K562 (cell line): ENCODE measurements around the gene MAPKAPK2. TPM values are rescaled to one million over a fixed set of nuclear protein-coding genes. Genes with fewer than 3 reads are reported as not detected.

Source experiments
- ATAC-seq: fragments of 200-7000 bp; cut with Tn5 transposase; 3 replicates; pipeline ENCODE4 v1.9.1; 2020; ENCODE audit warnings: moderate library complexity
- BruUV-seq: library from RNA; stranded (reverse); fragments of 400-500 nt; replicated peaks from 2 replicates; lab custom pipeline; 2021; lab: Mats Ljungman, UMichigan
- CTCF ChIA-PET: fragments of 300-600 bp; formaldehyde crosslinking; extraction: SDS; loops from one replicate; lab custom pipeline; 2021; ENCODE audit warnings: low intra/inter-chr PET ratio; lab: Yijun Ruan, JAX
- POLR2A ChIA-PET: fragments of 300-600, 350-650 bp; sonication (Branson Sonifier 250); formaldehyde crosslinking; extraction: SDS; loops from one replicate; lab custom pipeline; 2021; ENCODE audit warnings: antibody characterized with exemption, inconsistent platforms; lab: Yijun Ruan, JAX
- DNase-seq, 4 experiments: peaks; one replicate each; pipeline versions ENCODE4 v3.0.0 to v3.0.0-alpha.2; 2011 to 2018; ENCODE audit warnings: low spot score in 3 of 4, mixed read lengths in 3 of 4; ENCODE audit errors: extremely low read depth in 1 of 4
- FAIRE-seq: peaks from 2 replicates; lab custom pipeline; 2011; peaks lifted over from hg19 to GRCh38; lab: Jason Lieb, UNC
- H2AFZ ChIP-seq: 2 replicates; pipeline ENCODE4 v1.6.0; 2011; ENCODE audit warnings: low read depth, low read length, control low read depth, inconsistent platforms
- H3K27ac ChIP-seq: fragments of 200-600 bp; 3 replicates; pipeline ENCODE4 v1.8.0; 2011; ENCODE audit warnings: low read depth, mild to moderate bottlenecking, control low read depth, inconsistent platforms, low read length, moderate library complexity, mixed read lengths; ENCODE audit errors: extremely low read depth
- H3K27me3 ChIP-seq, 2 experiments: fragments of 300-600 bp in 1 of 2; 2 replicates in 1 of 2; 3 replicates in 1 of 2; pipeline versions ENCODE4 v1.6.0 to v1.8.0; 2011; ENCODE audit warnings: inconsistent platforms in 2 of 2, low read length in 2 of 2, mild to moderate bottlenecking in 1 of 2, mixed read lengths in 1 of 2, moderate library complexity in 1 of 2; ENCODE audit not compliant: control insufficient read depth in 2 of 2, insufficient read depth in 2 of 2
- H3K36me3 ChIP-seq: fragments of 300-600 bp; 3 replicates; pipeline ENCODE4 v1.8.0; 2011; ENCODE audit warnings: mild to moderate bottlenecking, low read length, inconsistent platforms; ENCODE audit not compliant: control insufficient read depth, insufficient read depth
- H3K4me1 ChIP-seq, 2 experiments: fragments of 200-600 bp in 1 of 2; replicated peaks in 1 of 2; 2 replicates in 1 of 2; 3 replicates in 1 of 2; pipeline versions ENCODE4 v1.5.1 to v1.8.0; 2011; ENCODE audit warnings: inconsistent platforms in 2 of 2, low read length in 2 of 2, mild to moderate bottlenecking in 1 of 2, mixed read lengths in 1 of 2, moderate library complexity in 1 of 2; ENCODE audit not compliant: control insufficient read depth in 2 of 2, insufficient read depth in 2 of 2
- H3K4me2 ChIP-seq: 2 replicates; pipeline ENCODE4 v1.6.1; 2011; ENCODE audit warnings: low read length, control low read depth, inconsistent platforms, mixed read lengths; ENCODE audit not compliant: insufficient read depth
- H3K4me3 ChIP-seq: fragments of 200-600 bp; sonication (generic), shearing (Covaris generic); 2 replicates; pipeline ENCODE4 v1.5.1; 2016; ENCODE audit warnings: control low read depth, inconsistent platforms
- H3K79me2 ChIP-seq: fragments of 200-600 bp; 3 replicates; pipeline ENCODE4 v1.8.0; 2011; ENCODE audit warnings: low read length, inconsistent platforms; ENCODE audit not compliant: control insufficient read depth, insufficient read depth
- H3K9ac ChIP-seq, 2 experiments: 2 replicates each; pipeline versions ENCODE4 v1.6.0 to v1.6.1; 2011; ENCODE audit warnings: low read depth in 2 of 2, low read length in 2 of 2, control low read depth in 1 of 2, inconsistent platforms in 1 of 2, mild to moderate bottlenecking in 1 of 2, mixed read lengths in 1 of 2; ENCODE audit not compliant: insufficient read depth in 1 of 2
- H3K9me1 ChIP-seq: one replicate; pipeline ENCODE4 v1.6.0; 2011; ENCODE audit warnings: inconsistent platforms, mild to moderate bottlenecking, low read length, moderate library complexity; ENCODE audit not compliant: control insufficient read depth, insufficient read depth
- H3K9me3 ChIP-seq: replicated peaks from 2 replicates; pipeline ENCODE4 v1.5.1; 2011; ENCODE audit warnings: low read depth, low read length, inconsistent platforms; ENCODE audit not compliant: control insufficient read depth, insufficient read depth
- H4K20me1 ChIP-seq: replicated peaks from 2 replicates; pipeline ENCODE4 v1.6.1; 2011; ENCODE audit warnings: low read length, inconsistent platforms, mixed read lengths; ENCODE audit not compliant: control insufficient read depth, insufficient read depth
- HEY1 ChIP-seq: fragments of 250-450 bp; sonication (Bioruptor Pico); IDR thresholded peaks from 2 replicates; pipeline ENCODE4 v1.5.0; 2020; ENCODE audit warnings: mild to moderate bottlenecking, moderate library complexity, borderline replicate concordance
- MBD2 ChIP-seq: sonication (generic); IDR thresholded peaks from 2 replicates; pipeline ENCODE4 v1.6.1; 2016; ENCODE audit warnings: low read depth, borderline replicate concordance
- MEIS2 ChIP-seq: fragments of 450-650 bp; IDR thresholded peaks from 2 replicates; pipeline ENCODE4 v1.6.1; 2014; ENCODE audit warnings: mild to moderate bottlenecking; ENCODE audit not compliant: partially characterized antibody
- SRF ChIP-seq, 2 experiments: fragments of 250-450, 450-650 bp in 1 of 2; sonication (Bioruptor Pico) in 1 of 2; sonication (generic) in 1 of 2; formaldehyde crosslinking; IDR thresholded peaks; 2 replicates each; pipeline versions ENCODE4 v1.5.0 to v1.5.1; 2020 to 2022; ENCODE audit warnings: mild to moderate bottlenecking in 1 of 2, missing genetic modification reagents in 1 of 2
- TEAD4 ChIP-seq, 2 experiments: sonication (generic) in 1 of 2; formaldehyde crosslinking in 1 of 2; IDR thresholded peaks; 2 replicates each; pipeline versions ENCODE4 v1.6.1 to v1.8.0; 2012 to 2022; ENCODE audit warnings: borderline replicate concordance in 1 of 2, inconsistent platforms in 1 of 2, low read length in 1 of 2, mild to moderate bottlenecking in 1 of 2, missing genetic modification reagents in 1 of 2
- ZBTB49 ChIP-seq: sonication (generic); formaldehyde crosslinking; IDR thresholded peaks from 2 replicates; pipeline ENCODE4 v1.8.0; 2022; ENCODE audit warnings: missing genetic modification reagents, mild to moderate bottlenecking, borderline replicate concordance
- ZC3H11A ChIP-seq: IDR thresholded peaks from 2 replicates; pipeline ENCODE4 v1.6.1; 2012; ENCODE audit warnings: low read depth, low read length, improper control_type of control experiment
- ZFP30 ChIP-seq: fragments of 250-450 bp; sonication (Bioruptor Pico); IDR thresholded peaks from 2 replicates; pipeline ENCODE4 v1.8.0; 2022; ENCODE audit warnings: moderate library complexity, mild to moderate bottlenecking, inconsistent platforms, borderline replicate concordance
- ZNF444 ChIP-seq: fragments of 250-450 bp; sonication (Bioruptor Pico); IDR thresholded peaks from 2 replicates; pipeline ENCODE4 v1.4.0; 2020; ENCODE audit warnings: mild to moderate bottlenecking, moderate library complexity
- WGBS: fragments of 100-300 bp; shearing (Covaris generic); methylation state at CpG from one replicate; pipeline ENCODE4 v1.1.6; 2016; ENCODE audit warnings: low coverage, mixed read lengths; ENCODE audit not compliant: insufficient coverage; ENCODE audit errors: missing lambda C conversion rate; 5-methylcytosine and 5-hydroxymethylcytosine counted together
- in situ Hi-C: fragments of 300-500 bp; cut with MboI; formaldehyde crosslinking; loops from 4 replicates; pipeline ENCODE4 v1.15.0; 2018; ENCODE audit warnings: inconsistent platforms, mixed read lengths
- intact Hi-C: fragments of 100-400 bp; cut with micrococcal nuclease; formaldehyde crosslinking; loops from 2 replicates; pipeline ENCODE4 v1.14.2; 2022
- polyA plus RNA-seq, 8 experiments: library from polyadenylated mRNA; depleted of rRNA in 4 of 8; stranded (reverse) in 5 of 8; unstranded in 3 of 8; fragments of >200 nt; fragmentation: Nextera tagmentation in 2 of 8; fragmentation: Illumina TruSeq in 1 of 8; extraction: Ambion mirVana in 2 of 8; extraction: Trizol in 1 of 8; gene quantifications; 2 replicates each; pipeline versions ENCODE4 v1.2.1 to v1.2.3, GENCODE V29; 2011 to 2014; ENCODE audit warnings: inconsistent platforms in 1 of 8, missing spikeins in 1 of 8
- total RNA-seq, 7 experiments: library from RNA; depleted of rRNA in 6 of 7; stranded (reverse); fragments of >200 nt in 6 of 7; fragmentation: Illumina TruSeq in 2 of 7; extraction: Trizol in 2 of 7; gene quantifications; 2 replicates each; pipeline versions ENCODE4 v1.2.1 to v1.2.3, GENCODE V29; 2011 to 2021; ENCODE audit warnings: low replicate concordance in 1 of 7

The MAPKAPK2 gene
- total and polyA plus RNA-seq, 9 of the 15 experiments (the other 6 are each of a cell fraction or from before 2014, with no cell fraction given), result 0.63 to 94.2 (median 52.1) TPM

GRCh38 chr1:206768472-206769303 is 84.0 kb downstream of the MAPKAPK2 start (continued):
- TF ChIP-seq ZC3H11A (no peak), HEY1 (CRISPR knock-in tag) (no peak), MEIS2 (peak; percentile 32)

DNA sequence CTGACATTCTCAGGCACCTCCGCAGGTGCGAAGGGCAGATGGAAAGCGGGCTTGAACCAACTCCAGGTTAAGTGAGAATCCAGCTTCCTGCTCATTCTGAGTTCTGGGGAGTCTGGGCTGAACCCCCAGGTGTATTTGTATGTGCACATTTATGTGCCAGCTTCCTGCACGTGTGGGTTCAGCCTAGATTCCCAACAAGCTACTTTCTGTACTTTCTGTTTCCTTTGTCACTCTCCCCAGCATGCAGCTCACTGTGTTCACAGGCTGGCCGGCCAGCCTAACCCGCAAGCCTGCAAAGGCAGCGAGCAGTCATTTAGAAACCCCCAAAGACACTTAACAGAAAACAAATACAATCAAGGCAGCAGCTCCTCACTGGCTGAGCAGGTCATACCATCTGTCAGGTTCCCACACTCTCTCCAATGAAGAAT is 84.6 kb downstream of the MAPKAPK2 start:
- TF ChIP-seq TEAD4 (IDR thresholded peaks at IDR 0.05; ENCODE audit: low read length) (no peak), TEAD4 (CRISPR knock-in tag; IDR thresholded peaks at IDR 0.05; ENCODE audit: borderline replicate concordance) (no peak), SRF (CRISPR knock-in tag; IDR thresholded peaks at IDR 0.05) (no peak), ZBTB49 (CRISPR knock-in tag) (no peak), ZFP30 (no peak), ZNF444 (CRISPR knock-in tag) (no peak), MBD2 (no peak)
- ChIA-PET CTCF (no interaction called here), POLR2A (interaction anchor here (0.5 to 1.6 kb wide), 4 partner anchors 8 to 97 kb away, joined by 3 to 5 read pairs (median 4); no protein-coding TSS in a partner anchor)
- H3K79me2 ChIP-seq, result no peaks in the 10 kb centered on the region
- intact Hi-C loops (no loop called here), in situ Hi-C loops (no loop called here)
- H3K9me1 ChIP-seq, result no peaks in the 10 kb centered on the region
- 31% methylated on average over 7 of the region's 7 CpGs for WGBS
- H3K27ac ChIP-seq, result no peak overlapping the region
- H2AFZ ChIP-seq, result no peak overlapping the region
- peaks cover 18 to 49% of the 10 kb centered on the region in 2 experiments; a peak in 4 of 5 replicates for H3K27me3 ChIP-seq
- no peak for ATAC-seq
- no peak overlapping the region for H3K9ac ChIP-seq
- no peak for DNase-seq
- H3K4me3 ChIP-seq, result no peak overlapping the region
- no peaks in the 10 kb centered on the region for H4K20me1 ChIP-seq
- no peaks in the 10 kb centered on the region for H3K36me3 ChIP-seq
- no peak overlapping the region for H3K4me2 ChIP-seq
- peaks cover 6 to 33% of the 10 kb centered on the region in 2 experiments for H3K4me1 ChIP-seq
- no peak for FAIRE-seq
- H3K9me3 ChIP-seq, result no peaks in the 10 kb centered on the region
- BruUV-seq, result no TSS peak
